Raji (cell line): ENCODE results near the gene DUSP2.

Experiments
- POLR2A ChIP-seq: IDR thresholded peaks from 2 replicates; pipeline ENCODE4 v1.6.1; 2011; ENCODE audit warnings: low read depth, low read length, control low read depth; ENCODE audit not compliant: insufficient read depth

Gene DUSP2

GRCh38 chr2:96116879-96117533, 28.2 kb downstream of the DUSP2 start:
- TF ChIP-seq POLR2A: no peak

GRCh38 chr2:96116424-96116878, 28.8 kb downstream of the DUSP2 start, which contains the start of gene ADRA2B:
ADRA2B (minus strand) TSS chr2:96116571; CDS start chr2:96116149, 422 bp downstream.
- no peak for TF ChIP-seq POLR2A

GRCh38 chr2:96115631-96116423, 29.4 kb downstream of the DUSP2 start:
- TF ChIP-seq POLR2A: no peak

GRCh38 chr2:96114903-96115581, 30.2 kb downstream of the DUSP2 start:
- TF ChIP-seq POLR2A: no peak

- no peak for TF ChIP-seq POLR2A
Measured at GRCh38 chr2:96114546-96114902, 30.7 kb downstream of the DUSP2 start.

GRCh38 chr2:96113951-96114350, 31.3 kb downstream of the DUSP2 start:
- no peak for TF ChIP-seq POLR2A

- no peak for TF ChIP-seq POLR2A
Measured at GRCh38 chr2:96113367-96113677, 31.9 kb downstream of the DUSP2 start.

GRCh38 chr2:96112501-96113366, 32.5 kb downstream of the DUSP2 start:
- TF ChIP-seq POLR2A: no peak

- TF ChIP-seq POLR2A: no peak
Measured at GRCh38 chr2:96111823-96112500, 33.3 kb downstream of the DUSP2 start.

- no peak for TF ChIP-seq POLR2A
Measured at GRCh38 chr2:96111257-96111640, 34.0 kb downstream of the DUSP2 start.

GRCh38 chr2:96110621-96111256, 34.5 kb downstream of the DUSP2 start:
- no peak for TF ChIP-seq POLR2A

GRCh38 chr2:96109931-96110511, 35.2 kb downstream of the DUSP2 start:
- TF ChIP-seq POLR2A: no peak

- no peak for TF ChIP-seq POLR2A
Measured at GRCh38 chr2:96109361-96109680, 35.9 kb downstream of the DUSP2 start.

- TF ChIP-seq POLR2A: no peak
Measured at GRCh38 chr2:96108541-96109360, 36.5 kb downstream of the DUSP2 start.

- TF ChIP-seq POLR2A: no peak
Measured at GRCh38 chr2:96108151-96108540, 37.1 kb downstream of the DUSP2 start.
